K562 (cell line): Measurements from ENCODE around the gene PRUNE1. TPM values are rescaled to one million over a fixed set of nuclear protein-coding genes. Genes with fewer than 3 reads are reported as not detected.

Source experiments
- ARID2 ChIP-seq: fragments of 450-650 bp; IDR thresholded peaks from 2 replicates; pipeline ENCODE4 v1.6.1; 2017; ENCODE audit warnings: antibody characterized with exemption, mild to moderate bottlenecking
- ASH1L ChIP-seq: fragments of 450-650 bp; IDR thresholded peaks from 2 replicates; pipeline ENCODE4 v1.6.1; 2018; ENCODE audit warnings: borderline replicate concordance, mild to moderate bottlenecking, low read depth; ENCODE audit not compliant: partially characterized antibody
- CHCHD3 ChIP-seq: fragments of 250-450 bp; sonication (Bioruptor Pico); IDR thresholded peaks from 2 replicates; pipeline ENCODE4 v2.1.2; 2022; ENCODE audit warnings: mild to moderate bottlenecking
- HCFC1 ChIP-seq: IDR thresholded peaks from 2 replicates; pipeline ENCODE4 v1.6.1; 2012; ENCODE audit warnings: low read depth, low read length, improper control_type of control experiment
- HES1 ChIP-seq: fragments of 450-650 bp; IDR thresholded peaks from 2 replicates; pipeline ENCODE4 v1.6.1; 2016; ENCODE audit warnings: low read depth, mild to moderate bottlenecking, moderate library complexity
- KLF1 ChIP-seq: fragments of 450-650 bp; IDR thresholded peaks from 2 replicates; pipeline ENCODE4 v1.6.1; 2016; ENCODE audit warnings: missing genetic modification characterization, missing compliant biosample characterization
- MTF1 ChIP-seq: fragments of 250-450 bp; sonication (Bioruptor Pico); IDR thresholded peaks from 2 replicates; pipeline ENCODE4 v1.9.0; 2021; ENCODE audit warnings: moderate library complexity, mild to moderate bottlenecking, inconsistent platforms, borderline replicate concordance
- NFE2 ChIP-seq: IDR thresholded peaks from 2 replicates; pipeline ENCODE4 v1.6.1; 2014; ENCODE audit warnings: antibody characterized with exemption, low read depth
- NR3C1 ChIP-seq: sonication (generic); formaldehyde crosslinking; IDR thresholded peaks from 2 replicates; pipeline ENCODE4 v1.8.1; 2022; ENCODE audit warnings: missing genetic modification reagents
- RAD21 ChIP-seq, 2 experiments: fragments of 250-450 bp in 1 of 2; fragments of 450-650 bp in 1 of 2; sonication (Bioruptor Pico) in 1 of 2; formaldehyde crosslinking in 1 of 2; IDR thresholded peaks in 1 of 2; conservative IDR thresholded peaks in 1 of 2; 2 replicates each; pipeline versions ENCODE4 v1.4.0 to v1.8.0; 2020 to 2022; ENCODE audit warnings: mild to moderate bottlenecking in 2 of 2, moderate library complexity in 1 of 2
- TAF9B ChIP-seq: fragments of 450-650 bp; IDR thresholded peaks from 2 replicates; pipeline ENCODE4 v1.6.1; 2018; ENCODE audit warnings: mild to moderate bottlenecking; ENCODE audit not compliant: partially characterized antibody
- TFAM ChIP-seq: fragments of 250-450 bp; sonication (Bioruptor Pico); conservative IDR thresholded peaks from 2 replicates; pipeline ENCODE4 v1.5.0; 2021; ENCODE audit warnings: mild to moderate bottlenecking, moderate library complexity
- THRAP3 ChIP-seq: fragments of 450-650 bp; IDR thresholded peaks from 2 replicates; pipeline ENCODE4 v1.6.1; 2016; ENCODE audit warnings: mild to moderate bottlenecking, inconsistent platforms, borderline replicate concordance
- TOE1 ChIP-seq, 2 experiments: fragments of 450-650 bp in 1 of 2; sonication (generic) in 1 of 2; formaldehyde crosslinking in 1 of 2; IDR thresholded peaks; 2 replicates each; pipeline versions ENCODE4 v1.7.1 to v1.8.0; 2016 to 2022; ENCODE audit warnings: borderline replicate concordance in 2 of 2, mild to moderate bottlenecking in 2 of 2, antibody characterized with exemption in 1 of 2, inconsistent platforms in 1 of 2, low read depth in 1 of 2, missing genetic modification reagents in 1 of 2, moderate library complexity in 1 of 2
- ZBTB26 ChIP-seq: fragments of 450-650 bp; formaldehyde crosslinking; IDR thresholded peaks from 2 replicates; pipeline ENCODE4 v1.4.0; 2022; ENCODE audit warnings: missing genetic modification characterization
- ZBTB34 ChIP-seq: fragments of 250-450 bp; sonication (Bioruptor Pico); IDR thresholded peaks from 2 replicates; pipeline ENCODE4 v1.8.0; 2021; ENCODE audit warnings: mild to moderate bottlenecking, moderate library complexity
- ZNF282 ChIP-seq: sonication (generic); formaldehyde crosslinking; IDR thresholded peaks from 2 replicates; pipeline ENCODE4 v1.8.1; 2023; ENCODE audit warnings: missing genetic modification reagents
- ZNF347 ChIP-seq: fragments of 450-650 bp; formaldehyde crosslinking; IDR thresholded peaks from 2 replicates; pipeline ENCODE4 v1.4.0; 2020; ENCODE audit warnings: low read depth, mild to moderate bottlenecking, moderate library complexity
- ZNF583 ChIP-seq: fragments of 250-450 bp; sonication (Bioruptor Pico); IDR thresholded peaks from 2 replicates; pipeline ENCODE4 v1.4.0; 2020
- ZNF764 ChIP-seq: fragments of 250-450 bp; sonication (Bioruptor Pico); IDR thresholded peaks from 2 replicates; pipeline ENCODE4 v1.4.0; 2020; ENCODE audit warnings: low read depth, mild to moderate bottlenecking, moderate library complexity
- polyA plus RNA-seq, 8 experiments: library from polyadenylated mRNA; depleted of rRNA in 4 of 8; stranded (reverse) in 5 of 8; unstranded in 3 of 8; fragments of >200 nt; fragmentation: Nextera tagmentation in 2 of 8; fragmentation: Illumina TruSeq in 1 of 8; extraction: Ambion mirVana in 2 of 8; extraction: Trizol in 1 of 8; gene quantifications; 2 replicates each; pipeline versions ENCODE4 v1.2.1 to v1.2.3, GENCODE V29; 2011 to 2014; ENCODE audit warnings: inconsistent platforms in 1 of 8, missing spikeins in 1 of 8
- total RNA-seq, 7 experiments: library from RNA; depleted of rRNA in 6 of 7; stranded (reverse); fragments of >200 nt in 6 of 7; fragmentation: Illumina TruSeq in 2 of 7; extraction: Trizol in 2 of 7; gene quantifications; 2 replicates each; pipeline versions ENCODE4 v1.2.1 to v1.2.3, GENCODE V29; 2011 to 2021; ENCODE audit warnings: low replicate concordance in 1 of 7

The PRUNE1 gene
- total and polyA plus RNA-seq, 9 of the 15 experiments (the other 6 are each of a cell fraction or from before 2014, with no cell fraction given) = 16.7 to 48.3 (median 26.2) TPM

GRCh38 chr1:151070474-151071276, 62.4 kb downstream of the PRUNE1 start, which contains the start of gene GABPB2 (continued):
- TF ChIP-seq NR3C1 (CRISPR knock-in tag) = no peak
- no peak for TF ChIP-seq ZNF583
- TF ChIP-seq ZBTB26 (CRISPR knock-in tag) = no peak
- no peak for TF ChIP-seq TFAM (CRISPR knock-in tag)
- TF ChIP-seq THRAP3 = peak; percentile 88; the same call in 1 of the 2 replicates
- peak; percentile 87 for TF ChIP-seq ASH1L
- TF ChIP-seq ARID2 = no peak
- TF ChIP-seq ZNF347 (CRISPR knock-in tag) = no peak
- TF ChIP-seq TAF9B = peak; percentile 97
- no peak for TF ChIP-seq ZNF282 (CRISPR knock-in tag)
- TF ChIP-seq MTF1 = no peak
- TF ChIP-seq KLF1 (tag) = peak; percentile 67; the same call in 1 of the 2 replicates
- TF ChIP-seq TOE1 (IDR thresholded peaks at IDR 0.05; ENCODE audit: borderline replicate concordance) = peak; percentile 86
- TF ChIP-seq TOE1 (CRISPR knock-in tag; IDR thresholded peaks at IDR 0.05; ENCODE audit: borderline replicate concordance, low read depth) = peak; percentile 87; the same call in 1 of the 2 replicates
- peak; percentile 48 for TF ChIP-seq RAD21 (CRISPR knock-in tag; conservative IDR thresholded peaks at IDR 0.05 in 1 of 2, IDR thresholded peaks at IDR 0.05 in 1 of 2)
- TF ChIP-seq ZNF764 = no peak
- TF ChIP-seq HES1 = no peak; the same call in 1 of the 2 replicates
- TF ChIP-seq ZBTB34 (CRISPR knock-in tag) = no peak
- TF ChIP-seq NFE2 = peak; percentile 2; the same call in 1 of the 2 replicates
- TF ChIP-seq HCFC1 = peak; percentile 49
- no peak for TF ChIP-seq CHCHD3 (CRISPR knock-in tag)
